Thyroid gland (tissue), 4 donors: Measurements from ENCODE around the gene ZGPAT.

Experiments used
- CTCF ChIP-seq, 6 experiments: fragments of 200-600 bp in 3 of 6; fragments of 450-650 bp in 3 of 6; sonication (generic) in 3 of 6; IDR thresholded peaks; one replicate each; pipeline ENCODE4 v1.5.1; 2016 to 2019; ENCODE audit warnings: antibody characterized with exemption in 6 of 6, mild to moderate bottlenecking in 2 of 6, inconsistent platforms in 1 of 6, moderate library complexity in 1 of 6
- POLR2A ChIP-seq, 2 donors: fragments of 450-650 bp; IDR thresholded peaks; one replicate each; pipeline ENCODE4 v1.6.1; 2017; ENCODE audit warnings: antibody characterized with exemption in 2 of 2, mild to moderate bottlenecking in 2 of 2, moderate library complexity in 1 of 2

GRCh38 chr20:63785691-63786131 is 77.9 kb downstream of the ZGPAT start:
- TF ChIP-seq CTCF (IDR thresholded peaks at IDR 0.05) = no peak
- TF ChIP-seq POLR2A (IDR thresholded peaks at IDR 0.05) = no peak
